Stimulated activated CD8-positive, alpha-beta memory T cell treated with anti-CD3 and anti-CD28 coated beads, Interleukin-15, amount 100 ng/mL, for 4 hours (primary cell): Measurements from ENCODE around the gene FNDC3B.
"Not testable (repeated sequence)": the region's sequence is repeated elsewhere in the genome, so short reads cannot be mapped to it uniquely, and the experiment has no call there.

ENCODE experiments used
- DNase-seq, 2 donors: peaks; one replicate each; pipeline ENCODE4 v3.0.0-alpha.2; 2020; ENCODE audit warnings: low read depth in 2 of 2

The FNDC3B gene

DNA sequence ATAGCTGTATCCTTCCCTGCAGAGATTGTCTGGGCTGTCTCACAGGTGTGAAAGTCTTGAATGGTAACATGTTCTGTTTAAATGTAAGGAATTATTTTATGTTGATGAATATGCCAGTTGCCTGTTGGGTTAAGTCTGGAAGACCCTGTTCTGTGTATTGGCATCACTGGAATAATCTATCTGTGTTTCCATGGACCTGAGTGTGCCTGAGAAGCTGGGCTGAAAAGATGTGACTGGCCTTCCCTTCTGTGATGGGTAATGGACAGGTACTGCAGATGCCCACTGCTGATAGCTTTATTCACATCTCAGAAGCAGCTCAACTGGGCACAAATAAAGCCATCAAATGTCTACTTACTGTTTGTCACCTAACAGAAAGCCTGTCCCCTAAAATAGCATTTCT lies 196.3 kb downstream of the FNDC3B start:
- no peak for DNase-seq

DNA sequence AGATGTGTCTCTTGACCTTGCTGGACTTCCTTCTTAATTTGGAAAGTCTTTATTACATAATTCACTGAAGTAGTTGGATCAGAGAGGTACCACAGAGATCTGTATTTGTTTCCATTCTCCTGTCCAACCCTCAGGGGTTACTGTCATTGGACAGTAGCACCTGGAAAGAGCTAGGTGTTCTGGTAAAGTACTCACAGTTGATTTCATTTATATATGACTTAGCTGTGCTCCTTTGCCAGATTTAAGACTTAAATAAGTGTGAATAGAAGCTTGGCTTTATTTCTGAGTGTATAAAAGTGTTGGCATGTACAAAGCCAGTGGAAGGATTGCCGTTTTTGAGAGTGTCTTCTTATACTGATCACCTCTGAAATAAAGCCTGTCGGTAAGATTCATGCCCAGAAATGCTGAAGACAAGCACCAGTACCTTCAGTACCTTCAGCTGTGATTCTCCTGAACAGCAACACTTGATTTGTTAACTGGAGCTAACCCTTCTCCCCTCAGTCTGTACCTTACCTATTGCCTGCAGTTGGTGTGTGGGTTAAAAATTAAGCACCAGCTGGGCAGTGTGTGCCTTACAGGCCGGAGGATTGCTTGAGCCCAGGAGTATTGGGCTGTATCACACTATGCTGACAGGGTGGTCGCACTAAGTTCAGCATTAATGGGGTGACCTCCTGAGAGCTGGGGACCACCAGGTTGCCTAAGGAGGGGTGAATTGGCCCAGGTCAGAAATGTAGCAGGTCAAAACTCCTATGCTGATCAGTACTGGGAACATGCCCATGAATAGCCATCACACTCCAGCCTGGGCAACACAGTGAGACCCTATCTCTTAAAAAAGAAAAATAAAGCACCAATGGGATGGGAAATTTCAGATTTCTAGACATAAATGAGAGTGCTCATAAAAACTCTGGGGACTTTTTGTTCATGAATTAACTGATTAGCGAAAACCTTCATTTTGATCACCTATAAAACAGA lies 197.7 kb downstream of the FNDC3B start:
- DNase-seq, result no peak

- no peak for DNase-seq
These were observed 198.8 kb downstream of the FNDC3B start for GRCh38 chr3:172238188-172238587.

DNA sequence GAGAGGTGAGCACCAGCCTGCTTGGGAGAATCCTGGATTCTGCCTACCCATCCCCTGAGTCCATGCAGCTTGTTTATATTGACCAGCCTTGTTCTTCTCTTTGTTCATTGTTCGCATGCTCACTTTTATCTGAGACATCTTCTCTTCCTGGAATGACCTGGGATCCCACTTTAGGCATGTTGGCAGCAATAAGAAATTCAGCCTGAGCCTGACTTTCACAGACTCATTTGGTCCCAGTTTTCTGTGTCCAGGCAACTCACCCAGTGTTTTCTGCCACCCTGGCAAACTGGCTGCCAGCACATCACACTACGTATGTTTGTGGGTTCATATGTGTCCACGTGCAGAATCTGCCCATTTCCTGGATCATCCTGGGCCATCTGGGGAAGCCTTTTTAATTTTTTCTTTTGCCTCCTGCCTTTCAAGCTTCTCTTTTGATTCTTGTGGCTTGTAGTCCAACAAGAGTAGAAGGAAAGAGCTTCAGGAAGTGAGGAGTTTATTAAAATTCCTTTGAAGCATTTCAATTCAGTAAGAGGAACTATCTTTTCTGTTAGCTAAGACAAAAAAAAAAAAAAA lies 199.9 kb downstream of the FNDC3B start:
- DNase-seq, result no peak

- no peak for DNase-seq
These were observed 202.0 kb downstream of the FNDC3B start for GRCh38 chr3:172241405-172241804.

DNA sequence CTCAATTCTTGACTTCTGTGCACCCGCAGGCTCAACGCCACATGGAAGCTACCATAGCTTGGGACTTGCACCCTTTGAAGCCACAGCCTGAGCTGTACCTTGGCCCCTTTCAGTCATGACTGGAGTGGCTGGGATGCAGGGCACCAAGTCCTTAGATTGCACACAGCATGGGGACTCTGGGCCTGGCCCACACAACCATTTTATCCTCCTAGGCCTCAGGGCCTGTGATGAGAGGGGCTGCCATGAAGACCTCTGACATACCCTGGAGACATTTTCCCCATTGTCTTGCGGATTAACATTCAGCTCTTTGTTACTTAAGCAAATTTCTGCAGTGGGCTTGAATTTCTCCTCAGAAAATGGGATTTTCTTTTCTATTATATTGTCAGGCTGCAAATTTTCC lies 203.1 kb downstream of the FNDC3B start:
- not testable (repeated sequence) for DNase-seq

GRCh38 chr3:172243376-172243775 lies 204.0 kb downstream of the FNDC3B start:
- DNase-seq, result not testable (repeated sequence)

- DNase-seq, result no peak
These were observed 204.6 kb downstream of the FNDC3B start for GRCh38 chr3:172244011-172244410.

GRCh38 chr3:172245241-172245640 lies 205.9 kb downstream of the FNDC3B start:
- no peak for DNase-seq

DNA sequence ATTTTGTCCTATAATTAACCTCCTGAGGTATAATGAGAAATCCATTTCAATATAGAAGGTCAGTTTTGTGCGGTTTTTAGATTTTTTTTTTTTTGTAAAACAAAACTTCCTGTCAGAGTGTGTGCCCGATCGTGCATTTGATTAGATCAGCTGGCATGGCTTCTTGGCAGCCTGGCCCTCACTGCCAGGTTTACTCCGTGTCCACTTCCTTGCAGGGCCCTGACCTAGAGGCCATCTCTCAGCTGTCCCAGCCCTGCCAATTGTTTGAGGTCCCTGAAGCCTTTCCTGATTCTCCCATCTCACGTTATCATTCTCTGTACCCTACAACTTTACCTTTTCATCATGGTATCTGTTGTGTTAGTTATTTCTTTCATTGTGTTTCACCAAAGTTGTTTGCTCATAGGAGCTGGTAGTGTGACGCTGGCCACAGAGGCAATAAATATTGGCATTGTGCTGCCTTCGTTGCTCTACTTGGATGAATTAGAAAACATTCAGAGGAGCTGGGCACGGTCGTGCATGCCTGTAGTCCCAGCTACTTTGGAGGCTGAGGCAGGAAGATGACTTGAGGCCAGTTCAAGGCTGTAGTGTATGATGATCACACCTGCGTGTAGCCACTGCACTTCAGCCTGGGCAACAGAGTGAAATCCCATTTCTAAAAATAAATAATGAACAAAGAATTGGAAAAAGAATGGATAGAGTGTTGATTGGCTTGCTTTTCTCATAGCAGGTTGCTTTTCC lies 206.9 kb downstream of the FNDC3B start:
- DNase-seq, result no peak

- no peak for DNase-seq
These were observed 208.3 kb downstream of the FNDC3B start for GRCh38 chr3:172247525-172248274.

DNA sequence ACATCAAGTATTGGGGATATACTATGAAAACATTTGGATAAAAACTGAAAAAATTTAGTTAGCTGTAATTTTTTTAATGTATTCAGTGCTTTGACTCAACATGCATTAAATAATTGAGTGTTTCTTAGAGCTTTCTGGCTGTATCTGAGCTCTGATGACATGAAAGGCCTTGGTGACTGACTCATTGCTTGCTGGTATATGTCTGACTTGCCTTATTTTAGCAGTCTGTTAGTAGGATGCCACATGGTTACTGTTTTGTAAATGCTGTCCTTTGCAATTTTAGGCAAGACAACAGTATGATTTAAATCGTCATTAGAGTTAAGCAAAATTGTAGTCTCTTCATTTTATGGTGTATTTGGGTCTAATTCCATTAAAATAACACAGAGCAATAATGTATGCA lies 209.7 kb downstream of the FNDC3B start:
- DNase-seq, result no peak

DNA sequence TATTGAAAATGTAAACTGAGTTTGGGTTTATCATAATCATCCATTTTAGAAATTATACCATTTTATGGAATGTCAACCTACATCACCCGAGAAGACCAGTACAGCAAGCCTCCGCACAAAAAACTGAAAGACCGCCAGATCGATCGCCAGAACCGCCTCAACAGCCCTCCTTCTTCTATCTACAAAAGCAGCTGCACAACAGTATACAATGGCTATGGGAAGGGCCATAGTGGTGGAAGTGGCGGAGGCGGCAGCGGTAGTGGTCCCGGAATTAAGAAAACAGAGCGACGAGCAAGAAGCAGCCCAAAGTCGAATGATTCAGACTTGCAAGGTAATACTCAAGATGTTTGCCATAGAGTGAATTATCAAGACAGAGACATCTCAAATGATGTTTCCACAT lies 211.8 kb downstream of the FNDC3B start:
- DNase-seq, result no peak

DNA sequence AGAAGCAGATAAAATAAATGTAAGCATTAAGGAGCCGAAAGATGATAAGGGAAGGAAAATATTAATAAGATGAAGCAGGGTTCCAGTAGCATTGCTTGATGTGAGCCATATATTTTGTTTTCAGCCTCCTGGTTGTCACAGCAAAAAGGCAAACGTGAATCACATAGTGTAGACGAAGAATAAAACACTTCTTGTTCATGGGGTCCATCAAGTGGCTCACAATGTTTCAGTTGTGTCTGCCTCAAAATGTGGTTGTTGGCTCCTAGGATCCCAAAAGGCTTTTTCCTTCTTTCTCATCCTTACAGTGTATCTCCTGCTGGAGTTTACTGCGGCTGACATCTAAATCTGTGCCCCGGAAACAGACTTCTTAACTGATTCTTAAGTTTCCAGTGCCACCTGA lies 213.8 kb downstream of the FNDC3B start:
- no peak for DNase-seq

DNA sequence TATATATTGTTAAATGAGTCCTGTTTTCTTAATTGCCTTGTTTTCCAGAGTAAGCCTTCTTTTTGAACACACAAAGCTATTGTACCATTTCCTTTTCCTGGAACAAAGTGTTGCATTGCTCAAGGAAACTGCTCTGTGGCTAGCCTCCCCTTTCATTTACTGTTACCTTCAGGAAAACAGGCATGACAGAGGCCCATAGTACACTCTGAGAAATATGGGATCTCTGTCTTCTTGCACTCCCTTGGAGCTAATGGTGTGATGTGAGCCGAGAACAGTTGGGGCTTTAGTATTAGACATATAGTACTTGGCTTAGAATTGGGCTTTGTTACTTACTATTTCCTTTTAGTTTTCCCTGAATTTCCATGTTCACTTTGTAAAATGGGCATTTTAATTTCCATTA lies 215.2 kb downstream of the FNDC3B start:
- no peak for DNase-seq

- DNase-seq, result not testable (repeated sequence)
These were observed 215.9 kb downstream of the FNDC3B start for GRCh38 chr3:172255321-172255720.

GRCh38 chr3:172256101-172256734 lies 216.8 kb downstream of the FNDC3B start:
- DNase-seq, result no peak

DNA sequence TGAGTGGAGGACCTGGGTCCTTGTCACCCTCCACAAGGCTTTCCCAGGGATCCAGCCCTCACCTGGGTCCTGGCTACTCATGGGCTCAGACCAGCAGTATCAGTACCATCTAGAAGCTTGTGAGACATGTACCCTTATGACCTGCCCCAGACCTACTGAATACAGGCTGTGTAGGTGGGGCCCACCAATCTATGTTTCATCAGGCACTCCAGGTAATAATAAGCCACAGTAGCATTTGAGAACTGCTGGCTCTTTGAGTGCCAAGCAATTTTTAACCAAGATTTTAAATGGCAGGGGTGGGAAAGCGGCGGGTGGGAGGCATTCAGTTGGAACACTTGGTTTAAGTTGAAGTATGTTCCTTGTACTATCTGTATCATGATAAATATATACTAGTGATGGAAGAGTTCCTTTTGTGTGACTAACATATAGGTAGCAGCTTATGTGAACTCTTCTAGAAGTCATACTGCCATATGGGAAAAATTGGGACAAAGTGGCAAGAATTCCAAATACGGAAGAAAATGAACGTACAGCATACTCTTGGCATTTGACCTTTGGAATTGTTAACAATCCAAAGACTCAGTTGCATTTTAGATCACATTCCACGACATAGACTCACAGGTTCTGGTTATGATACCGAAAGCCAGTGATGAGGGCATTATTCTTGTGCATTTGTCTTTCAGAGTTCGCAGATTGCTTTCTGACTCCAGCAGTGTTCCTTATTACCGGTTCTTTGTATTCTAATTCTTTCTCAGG lies 218.4 kb downstream of the FNDC3B start:
- no peak for DNase-seq

DNA sequence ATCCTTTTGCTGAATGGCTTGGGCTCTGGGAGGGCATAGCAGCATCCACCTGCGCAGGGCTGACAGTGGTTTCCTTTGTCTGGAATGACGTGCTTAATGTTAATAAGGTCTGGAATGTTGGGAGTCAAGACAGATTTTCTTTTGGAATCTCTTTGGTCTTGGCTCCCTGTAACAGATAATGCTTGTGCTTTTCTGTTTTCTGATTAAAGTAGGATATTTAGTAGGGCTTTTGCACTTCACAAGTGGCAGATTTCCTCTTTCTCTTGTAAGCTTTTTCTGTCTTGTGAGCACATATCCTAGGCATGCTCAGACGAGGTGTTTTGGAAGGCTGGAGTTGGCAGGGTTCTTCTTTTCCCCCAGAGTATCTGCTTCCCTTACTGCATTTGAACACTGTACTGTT lies 219.2 kb downstream of the FNDC3B start:
- DNase-seq, result no peak

DNA sequence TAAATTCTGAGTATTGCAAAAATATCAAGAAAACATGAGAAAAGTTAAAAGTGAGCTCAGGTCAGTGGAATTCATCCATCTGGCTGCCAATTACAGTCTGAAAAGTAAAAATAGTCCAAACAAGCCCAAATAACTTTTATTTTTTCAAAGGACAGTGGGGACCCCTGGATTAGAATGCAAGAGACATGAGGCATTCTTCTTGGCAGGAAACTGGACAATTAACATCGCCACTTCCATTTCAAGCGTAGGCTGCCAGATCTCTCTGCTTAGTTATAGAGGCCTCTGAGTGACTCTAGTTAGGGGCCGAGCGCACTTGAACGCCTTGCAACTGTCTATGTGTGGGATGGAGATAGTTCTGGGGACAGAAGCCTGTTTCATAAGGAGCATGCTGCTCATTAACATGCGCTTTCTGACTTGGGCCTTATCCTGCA lies 219.7 kb downstream of the FNDC3B start:
- no peak for DNase-seq
